Left renal pelvis (tissue), 4 donors: ENCODE data around the gene SCYL2. TPM values are rescaled to one million over a fixed set of nuclear protein-coding genes. Genes with fewer than 3 reads are reported as not detected.

ENCODE experiments used
- DNase-seq, 4 donors: peaks; one replicate each; pipeline ENCODE4 v3.0.0-alpha.2; 2013; ENCODE audit warnings: low read depth in 4 of 4, low spot score in 3 of 4
- polyA plus RNA-seq, 4 donors: library from polyadenylated mRNA; unstranded; fragments of 120-200 nt; gene quantifications; one replicate each; pipeline ENCODE4 v1.2.1, GENCODE V29; 2013; ENCODE audit not compliant: insufficient read length in 4 of 4

The SCYL2 gene
- polyA plus RNA-seq, 4 donors: 35.9 to 60.6 (median 58.2) TPM

DNA sequence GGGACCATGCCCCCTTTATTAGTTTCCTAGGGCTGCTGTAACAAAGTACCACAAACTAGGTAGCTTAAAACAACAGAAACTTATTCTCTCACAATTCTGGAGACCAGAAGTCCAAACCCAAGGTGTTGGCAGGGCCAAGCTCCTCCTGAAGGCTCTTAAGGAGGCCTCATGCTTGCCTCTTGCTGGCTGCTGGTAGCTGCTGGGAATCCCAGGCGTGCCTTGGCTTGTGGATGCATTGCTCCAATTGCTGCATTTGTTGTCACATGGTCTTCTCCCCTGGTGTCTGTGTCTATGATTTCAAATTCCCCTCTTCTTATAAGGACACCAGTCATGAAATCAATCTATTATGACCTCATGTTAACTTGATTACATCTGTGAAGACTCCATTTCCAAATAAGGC is 101.1 kb downstream of the SCYL2 start:
- DNase-seq: no peak

DNA sequence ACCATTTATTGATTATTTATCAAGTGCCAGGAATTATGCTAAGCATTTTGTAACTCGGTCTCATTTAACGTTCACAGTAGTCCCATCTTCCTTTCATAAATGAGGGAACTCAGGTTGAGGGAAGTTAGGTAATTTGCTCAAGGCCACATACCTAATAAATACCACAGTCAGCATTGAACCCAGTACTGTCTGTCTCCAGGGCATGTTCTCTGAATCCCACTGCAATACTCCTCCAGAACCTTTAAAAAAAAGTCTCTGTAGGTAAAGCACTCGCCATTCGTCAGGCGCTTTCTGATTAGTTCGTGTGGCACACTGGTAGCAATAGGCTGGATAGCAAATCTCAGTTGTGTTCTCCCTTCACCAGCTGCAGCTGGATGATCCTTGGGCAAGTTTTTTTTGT is 104.2 kb downstream of the SCYL2 start:
- no peak for DNase-seq

- no peak for DNase-seq
Measured at GRCh38 chr12:100372853-100373640, 106.1 kb downstream of the SCYL2 start.

DNA sequence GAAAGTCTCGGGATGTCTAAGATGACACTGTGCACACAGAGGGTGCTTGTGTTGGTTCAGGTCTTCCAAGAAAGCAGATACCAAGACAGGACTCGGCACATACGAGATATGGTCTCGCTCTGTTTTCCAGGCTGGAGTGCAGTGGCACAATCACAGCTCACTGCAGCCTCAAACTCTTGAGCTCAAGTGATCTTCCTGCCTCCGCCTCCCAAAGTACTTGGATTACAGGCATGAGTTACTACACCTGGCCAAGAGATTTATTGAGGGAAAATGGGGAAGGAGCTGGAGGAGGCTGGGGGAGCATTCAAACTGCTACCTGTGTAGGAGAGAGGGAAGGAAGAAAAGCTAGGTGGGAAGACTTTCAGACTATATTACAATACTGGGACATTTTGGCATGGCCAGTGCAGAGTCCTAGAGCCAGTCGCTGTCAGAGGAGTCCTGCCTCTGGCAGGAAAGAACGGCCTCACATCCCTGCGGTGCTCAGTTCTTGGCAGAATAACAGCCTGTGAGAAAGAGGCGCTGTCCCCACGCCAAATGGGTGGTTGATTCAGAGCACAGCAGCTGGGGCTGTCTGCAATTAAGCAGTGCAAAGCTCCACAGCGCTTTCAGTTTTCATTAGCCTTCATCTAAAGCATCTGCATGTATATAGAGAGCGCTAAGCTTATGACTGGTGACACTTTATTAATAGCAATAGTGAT is 108.2 kb downstream of the SCYL2 start:
- no peak for DNase-seq

- no peak for DNase-seq
Measured at GRCh38 chr12:100376161-100376560, 109.2 kb downstream of the SCYL2 start.

- no peak for DNase-seq
Measured at GRCh38 chr12:100381379-100381778, 114.4 kb downstream of the SCYL2 start.

GRCh38 chr12:100382338-100382737 is 115.4 kb downstream of the SCYL2 start:
- DNase-seq: no peak

DNA sequence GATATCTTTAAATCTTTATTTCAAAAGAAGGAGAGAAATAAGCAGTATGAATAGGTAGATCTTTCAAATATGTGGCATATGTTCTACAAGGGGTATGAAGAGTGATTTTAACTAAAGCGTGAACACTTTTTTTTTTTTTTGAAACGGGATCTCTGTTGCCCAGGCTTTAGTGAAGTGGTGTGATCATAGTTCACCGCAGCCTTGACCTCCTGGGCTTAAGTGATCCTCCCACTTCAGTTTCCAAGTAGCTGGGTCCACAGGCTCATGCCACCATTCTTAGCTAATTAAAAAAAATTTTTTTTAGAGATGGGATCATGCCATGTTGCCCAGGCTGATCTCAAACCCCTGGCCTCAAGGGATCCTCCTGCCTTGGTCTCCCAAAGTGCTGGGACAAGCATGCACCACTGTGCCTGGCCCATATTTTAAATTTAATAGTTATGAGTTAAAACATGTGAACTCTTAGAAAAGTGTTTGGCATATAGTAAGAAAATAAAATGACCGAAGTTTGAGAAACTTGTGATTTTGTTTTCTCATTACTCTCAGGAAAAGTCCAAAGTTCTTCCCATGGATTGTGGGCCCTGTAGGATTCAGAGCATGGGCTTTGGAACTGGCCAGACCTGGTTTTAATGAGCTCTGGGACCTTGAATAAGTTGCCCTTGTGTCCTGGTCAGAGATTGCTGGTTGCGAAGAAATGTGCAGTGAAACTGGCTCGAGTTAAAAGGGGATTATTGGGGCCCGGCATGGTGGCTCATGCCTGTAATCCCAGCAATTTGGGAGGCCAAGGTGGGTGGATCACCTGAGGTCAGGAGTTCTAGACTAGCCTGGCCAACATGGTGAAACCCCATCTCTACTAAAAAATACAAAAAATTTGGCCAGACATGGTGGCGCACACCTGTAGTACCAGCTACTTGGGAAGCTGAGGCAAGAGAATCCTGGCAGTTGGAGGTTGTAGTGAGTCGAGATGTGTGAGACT is 116.9 kb downstream of the SCYL2 start:
- DNase-seq: no peak

GRCh38 chr12:100384559-100384935 is 117.6 kb downstream of the SCYL2 start:
- no peak for DNase-seq

- DNase-seq: no peak
Measured at GRCh38 chr12:100388382-100388781, 121.4 kb downstream of the SCYL2 start.

Other genes starting within 250 kb of the SCYL2 start
- 10 to 100 TPM; 19.4 to 25.8 (median 22.8) TPM for gene BLTP3B, start 124.3 kb upstream of the SCYL2 start, polyA plus RNA-seq
- gene ACTR6, start 66.4 kb upstream of the SCYL2 start, polyA plus RNA-seq: 10 to 100 TPM; 27.8 to 41.1 (median 37.0) TPM
- gene DEPDC4, start 98 bp upstream of the SCYL2 start, polyA plus RNA-seq: 1 to 10 TPM; 1.9 to 7.7 (median 6.9) TPM
- under 1 TPM; 0.19 to 0.60 (median 0.37) TPM for gene SLC17A8, start 89.9 kb downstream of the SCYL2 start, polyA plus RNA-seq
- gene NR1H4, start 206.7 kb downstream of the SCYL2 start, polyA plus RNA-seq: 10 to 100 TPM in 3 of 4 donors, under 1 TPM in 1; 0.82 to 16.5 (median 12.7) TPM